ENCODE data around the gene OR10T2. TPM values are rescaled to one million over a fixed set of nuclear protein-coding genes. Genes with fewer than 3 reads are reported as not detected.

OR10T2 gene
- total and polyA plus RNA-seq, 2 of the 4 experiments (the other 2 are of a cell fraction): not detected

DNA sequence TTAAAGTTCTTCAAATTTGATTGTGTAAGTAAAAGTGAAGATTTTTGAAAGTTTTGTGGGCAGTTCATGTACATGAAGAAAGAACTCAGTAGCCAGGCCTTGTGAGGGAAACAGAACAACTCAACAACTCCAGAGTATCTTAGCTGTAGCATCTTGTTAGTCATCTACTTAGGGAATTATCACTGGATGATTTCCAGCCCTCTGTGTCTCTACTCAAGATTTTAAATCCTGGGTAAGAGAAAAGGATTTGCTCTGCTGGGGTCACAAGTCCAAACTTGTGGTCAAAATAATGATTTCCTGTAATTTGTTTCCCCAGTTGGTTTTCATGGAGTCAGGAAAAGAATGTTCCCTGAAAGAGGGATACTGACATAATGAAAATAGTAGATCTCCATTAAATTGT, 8.2 kb downstream of the OR10T2 start:
- H3K23ac ChIP-seq (ENCODE audit: low read depth, low read length): no peak overlapping the region
- no peak overlapping the region for H2BK20ac ChIP-seq (ENCODE audit: low read depth, low read length)
- no TSS peak for BruUV-seq (replicated peaks)
- in situ Hi-C loops (cut with MboI; ENCODE audit: low sequenced_read_pairs) (no loop called here), intact Hi-C loops (cut with micrococcal nuclease) (no loop called here), dilution Hi-C loops (cut with HindIII; ENCODE audit: low sequenced_read_pairs, unreplicated experiment) (no loop called here)
- H2AK5ac ChIP-seq (ENCODE audit: low read depth, low read length): no peak overlapping the region
- TF ChIP-seq MAFK (IDR thresholded peaks at IDR 0.05; ENCODE audit: low read depth, low read length): no peak
- no peak for TF ChIP-seq RCOR1 (IDR thresholded peaks at IDR 0.05; ENCODE audit: insufficient replicate concordance, low read length)
- no peak for TF ChIP-seq RFX5 (IDR thresholded peaks at IDR 0.05; ENCODE audit: low read depth, low read length)
- TF ChIP-seq NFE2L2 (IDR thresholded peaks at IDR 0.05; ENCODE audit: low read depth, low read length): no peak
- TF ChIP-seq POLR2A (IDR thresholded peaks at IDR 0.05; ENCODE audit: low read depth, low read length): no peak
- TF ChIP-seq, protein P1, sequence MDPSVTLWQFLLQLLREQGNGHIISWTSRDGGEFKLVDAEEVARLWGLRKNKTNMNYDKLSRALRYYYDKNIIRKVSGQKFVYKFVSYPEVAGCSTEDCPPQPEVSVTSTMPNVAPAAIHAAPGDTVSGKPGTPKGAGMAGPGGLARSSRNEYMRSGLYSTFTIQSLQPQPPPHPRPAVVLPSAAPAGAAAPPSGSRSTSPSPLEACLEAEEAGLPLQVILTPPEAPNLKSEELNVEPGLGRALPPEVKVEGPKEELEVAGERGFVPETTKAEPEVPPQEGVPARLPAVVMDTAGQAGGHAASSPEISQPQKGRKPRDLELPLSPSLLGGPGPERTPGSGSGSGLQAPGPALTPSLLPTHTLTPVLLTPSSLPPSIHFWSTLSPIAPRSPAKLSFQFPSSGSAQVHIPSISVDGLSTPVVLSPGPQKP (IDR thresholded peaks at IDR 0.05; ENCODE audit: borderline replicate concordance, low read depth, low read length): no peak
- TF ChIP-seq, protein P2, sequence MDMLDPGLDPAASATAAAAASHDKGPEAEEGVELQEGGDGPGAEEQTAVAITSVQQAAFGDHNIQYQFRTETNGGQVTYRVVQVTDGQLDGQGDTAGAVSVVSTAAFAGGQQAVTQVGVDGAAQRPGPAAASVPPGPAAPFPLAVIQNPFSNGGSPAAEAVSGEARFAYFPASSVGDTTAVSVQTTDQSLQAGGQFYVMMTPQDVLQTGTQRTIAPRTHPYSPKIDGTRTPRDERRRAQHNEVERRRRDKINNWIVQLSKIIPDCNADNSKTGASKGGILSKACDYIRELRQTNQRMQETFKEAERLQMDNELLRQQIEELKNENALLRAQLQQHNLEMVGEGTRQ (IDR thresholded peaks at IDR 0.05; ENCODE audit: low read depth, low read length): no peak
- TF ChIP-seq SMC3 (IDR thresholded peaks at IDR 0.05; ENCODE audit: low read depth, low read length): no peak
- TF ChIP-seq, protein P3, sequence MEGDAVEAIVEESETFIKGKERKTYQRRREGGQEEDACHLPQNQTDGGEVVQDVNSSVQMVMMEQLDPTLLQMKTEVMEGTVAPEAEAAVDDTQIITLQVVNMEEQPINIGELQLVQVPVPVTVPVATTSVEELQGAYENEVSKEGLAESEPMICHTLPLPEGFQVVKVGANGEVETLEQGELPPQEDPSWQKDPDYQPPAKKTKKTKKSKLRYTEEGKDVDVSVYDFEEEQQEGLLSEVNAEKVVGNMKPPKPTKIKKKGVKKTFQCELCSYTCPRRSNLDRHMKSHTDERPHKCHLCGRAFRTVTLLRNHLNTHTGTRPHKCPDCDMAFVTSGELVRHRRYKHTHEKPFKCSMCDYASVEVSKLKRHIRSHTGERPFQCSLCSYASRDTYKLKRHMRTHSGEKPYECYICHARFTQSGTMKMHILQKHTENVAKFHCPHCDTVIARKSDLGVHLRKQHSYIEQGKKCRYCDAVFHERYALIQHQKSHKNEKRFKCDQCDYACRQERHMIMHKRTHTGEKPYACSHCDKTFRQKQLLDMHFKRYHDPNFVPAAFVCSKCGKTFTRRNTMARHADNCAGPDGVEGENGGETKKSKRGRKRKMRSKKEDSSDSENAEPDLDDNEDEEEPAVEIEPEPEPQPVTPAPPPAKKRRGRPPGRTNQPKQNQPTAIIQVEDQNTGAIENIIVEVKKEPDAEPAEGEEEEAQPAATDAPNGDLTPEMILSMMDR (conservative IDR thresholded peaks at IDR 0.05; ENCODE audit: low read depth, low read length): no peak
- TF ChIP-seq FOS (IDR thresholded peaks at IDR 0.05; ENCODE audit: low read depth, low read length): no peak
- TF ChIP-seq CHD1 (IDR thresholded peaks at IDR 0.05; ENCODE audit: low read depth, low read length): no peak
- TF ChIP-seq MXI1 (IDR thresholded peaks at IDR 0.05; ENCODE audit: borderline replicate concordance, low read depth, low read length): no peak
- TF ChIP-seq RAD21 (IDR thresholded peaks at IDR 0.05; ENCODE audit: low read length): no peak
- no peak for TF ChIP-seq BHLHE40 (IDR thresholded peaks at IDR 0.05; ENCODE audit: low read depth, low read length)
- no peak for TF ChIP-seq CEBPB (IDR thresholded peaks at IDR 0.05; ENCODE audit: low read depth, low read length)
- TF ChIP-seq MAZ (IDR thresholded peaks at IDR 0.05; ENCODE audit: borderline replicate concordance, low read depth, low read length): no peak
- no peak overlapping the region for H3K4me3 ChIP-seq (ENCODE audit: insufficient read depth, low read depth, low read length)
- no peaks in the 10 kb centered on the region for H3K9me3 ChIP-seq (ENCODE audit: control insufficient read depth, insufficient read depth, low read length)
- H3K18ac ChIP-seq (ENCODE audit: low read depth, low read length): no peak overlapping the region
- no peak overlapping the region for H2AFZ ChIP-seq (replicated peaks; ENCODE audit: low read length, poor library complexity)
- H4K5ac ChIP-seq (ENCODE audit: low read depth, low read length): no peak overlapping the region
- DNase-seq (no peak), ATAC-seq (ENCODE audit: low read depth) (no peak)
- no peak overlapping the region for H4K8ac ChIP-seq (ENCODE audit: low read depth in 2 of 2, low read length in 2 of 2)
- H3K9ac ChIP-seq (ENCODE audit: low read depth, low read length): no peak overlapping the region
- no peak overlapping the region for H2BK5ac ChIP-seq (ENCODE audit: low read depth, low read length, poor library complexity, severe bottlenecking)
- no peak overlapping the region for H2BK120ac ChIP-seq (ENCODE audit: low read depth, low read length)
- H4K91ac ChIP-seq (ENCODE audit: insufficient read depth, low read depth, low read length): no peak overlapping the region
- ChIA-PET POLR2A (ENCODE audit: unreplicated experiment) (no interaction called here), CTCF (no interaction called here)
- H3K27ac ChIP-seq (ENCODE audit: insufficient read depth, low read length): no peak overlapping the region
- H3K4me1 ChIP-seq (ENCODE audit: control insufficient read depth, insufficient read depth, low read length): no peaks in the 10 kb centered on the region
- H3K9me1 ChIP-seq (ENCODE audit: insufficient read depth, low read length): no peaks in the 10 kb centered on the region
- no peak overlapping the region for H3K14ac ChIP-seq (replicated peaks; ENCODE audit: low read depth, low read length)
- no peak overlapping the region for H3K56ac ChIP-seq (ENCODE audit: extremely low read depth, insufficient read depth, low read length)
- no peak overlapping the region for H3K4me2 ChIP-seq (ENCODE audit: low read depth, low read length)
- no peaks in the 10 kb centered on the region for H3K79me1 ChIP-seq (ENCODE audit: low read depth in 1 of 2, low read length in 2 of 2)
- no peaks in the 10 kb centered on the region for H3K36me3 ChIP-seq (ENCODE audit: control insufficient read depth, insufficient read depth, low read length)
- H4K20me1 ChIP-seq (ENCODE audit: insufficient read depth, low read length): no peaks in the 10 kb centered on the region
- H2BK15ac ChIP-seq (ENCODE audit: low read depth, low read length): no peak overlapping the region
- no peak overlapping the region for H2AK9ac ChIP-seq (replicated peaks; ENCODE audit: low read depth, low read length, poor library complexity)
- no peaks in the 10 kb centered on the region for H3K27me3 ChIP-seq (ENCODE audit: control insufficient read depth, insufficient read depth, low read length)
- no peak overlapping the region for H3K4ac ChIP-seq (ENCODE audit: low read depth, low read length)

Data from IMR-90 (cell line).